ENCODE data around the gene PROCR. TPM values are rescaled to one million over a fixed set of nuclear protein-coding genes. Genes with fewer than 3 reads are reported as not detected.

The PROCR gene
- total and polyA plus RNA-seq, 9 of the 15 experiments (the other 6 are each of a cell fraction or from before 2014, with no cell fraction given) = 1.6 to 7.1 (median 4.0) TPM

GRCh38 chr20:35196313-35196712, 24.4 kb downstream of the PROCR start (continued):
- TF ChIP-seq MTA3 (IDR thresholded peaks at IDR 0.05; ENCODE audit: borderline replicate concordance) = no peak
- TF ChIP-seq HDAC2 (IDR thresholded peaks at IDR 0.05) = 0 out of 2 replicates have a peak, but pooled peaks have one; percentile 23
- no peak for TF ChIP-seq ZNF444 (CRISPR knock-in tag; IDR thresholded peaks at IDR 0.05)
- TF ChIP-seq ZEB2 (IDR thresholded peaks at IDR 0.05) = 0 out of 2 replicates have a peak, but pooled peaks have one; percentile 36
- TF ChIP-seq NR2C2 (CRISPR knock-in tag; IDR thresholded peaks at IDR 0.05) = no peak
- TF ChIP-seq NR2C2 (tag; IDR thresholded peaks at IDR 0.05) = no peak
- TF ChIP-seq ZNF586 (CRISPR knock-in tag; conservative IDR thresholded peaks at IDR 0.05) = no peak
- TF ChIP-seq NKRF (IDR thresholded peaks at IDR 0.05; ENCODE audit: borderline replicate concordance) = no peak
- no peak for TF ChIP-seq ZNF561 (CRISPR knock-in tag; conservative IDR thresholded peaks at IDR 0.05)
- no peak for TF ChIP-seq ARID3B (CRISPR knock-in tag; IDR thresholded peaks at IDR 0.05; ENCODE audit: borderline replicate concordance)
- no peak for TF ChIP-seq HNRNPK (IDR thresholded peaks at IDR 0.05; ENCODE audit: low read depth, low read length, poor library complexity, severe bottlenecking)
- no peak for TF ChIP-seq SIN3B (IDR thresholded peaks at IDR 0.05; ENCODE audit: low read depth)
- TF ChIP-seq PURB (CRISPR knock-in tag; IDR thresholded peaks at IDR 0.05; ENCODE audit: low read depth) = no peak
- TF ChIP-seq ZSCAN29 (IDR thresholded peaks at IDR 0.05) = no peak
- TF ChIP-seq NR2F6 (CRISPR knock-in tag; IDR thresholded peaks at IDR 0.05) = no peak
- TF ChIP-seq CBX5 (IDR thresholded peaks at IDR 0.05; ENCODE audit: borderline replicate concordance, low read depth) = peak; percentile 92
- TF ChIP-seq ZNF780A (CRISPR knock-in tag; IDR thresholded peaks at IDR 0.05) = no peak
- no peak for TF ChIP-seq ZNF24 (IDR thresholded peaks at IDR 0.05)
- no peak for TF ChIP-seq SPI1 (IDR thresholded peaks at IDR 0.05; ENCODE audit: borderline replicate concordance, low read depth, low read length)
- TF ChIP-seq ZNF511 (CRISPR knock-in tag; IDR thresholded peaks at IDR 0.05) = no peak
- TF ChIP-seq CTBP1 (IDR thresholded peaks at IDR 0.05; ENCODE audit: borderline replicate concordance) = no peak
- TF ChIP-seq ZNF655 (CRISPR knock-in tag; IDR thresholded peaks at IDR 0.05) = no peak
- TF ChIP-seq SRSF9 (IDR thresholded peaks at IDR 0.05; ENCODE audit: borderline replicate concordance, low read depth, low read length) = no peak
- no peak for TF ChIP-seq BRCA1 (IDR thresholded peaks at IDR 0.05)
- no peak for TF ChIP-seq BRCA1 (CRISPR knock-in tag; IDR thresholded peaks at IDR 0.05)
- no peak for TF ChIP-seq EP300 (IDR thresholded peaks at IDR 0.05; ENCODE audit: low read length)
- TF ChIP-seq GATAD2B (IDR thresholded peaks at IDR 0.05; ENCODE audit: borderline replicate concordance) = 0 out of 2 replicates have a peak, but pooled peaks have one; percentile 17
